Effector memory CD4-positive, alpha-beta T cell (primary cell): Measurements from ENCODE around the gene CLIC1.
A peak's percentile ranks its signal among the peaks of the same experiment; 100 is the strongest.

ENCODE experiments used
- DNase-seq, 3 donors: peaks; one replicate each; pipeline ENCODE4 v3.0.0-alpha.2; 2020
- H3K27ac ChIP-seq: 2 replicates; pipeline ENCODE4 v1.7.0; 2013; ENCODE audit warnings: mild to moderate bottlenecking, low read length, moderate library complexity; ENCODE audit not compliant: insufficient read depth, poor library complexity, severe bottlenecking
- H3K27me3 ChIP-seq: replicated peaks from 2 replicates; pipeline ENCODE4 v1.7.0; 2013; ENCODE audit warnings: mild to moderate bottlenecking, low read length; ENCODE audit not compliant: insufficient read depth, control insufficient read depth, poor library complexity, severe bottlenecking
- H3K36me3 ChIP-seq: 2 replicates; pipeline ENCODE4 v1.7.0; 2013; ENCODE audit warnings: mild to moderate bottlenecking, low read length, moderate library complexity; ENCODE audit not compliant: control insufficient read depth, insufficient read depth
- H3K4me1 ChIP-seq: 2 replicates; pipeline ENCODE4 v1.7.0; 2013; ENCODE audit warnings: low read length, mild to moderate bottlenecking; ENCODE audit not compliant: control insufficient read depth, insufficient read depth, poor library complexity, severe bottlenecking
- H3K4me3 ChIP-seq: 2 replicates; pipeline ENCODE4 v1.7.0; 2013; ENCODE audit warnings: low read length, low read depth, mild to moderate bottlenecking; ENCODE audit not compliant: insufficient read depth, poor library complexity, severe bottlenecking
- H3K9me3 ChIP-seq: 2 replicates; pipeline ENCODE4 v1.7.0; 2013; ENCODE audit warnings: mild to moderate bottlenecking, low read length, moderate library complexity; ENCODE audit not compliant: control insufficient read depth

CLIC1 gene

DNA sequence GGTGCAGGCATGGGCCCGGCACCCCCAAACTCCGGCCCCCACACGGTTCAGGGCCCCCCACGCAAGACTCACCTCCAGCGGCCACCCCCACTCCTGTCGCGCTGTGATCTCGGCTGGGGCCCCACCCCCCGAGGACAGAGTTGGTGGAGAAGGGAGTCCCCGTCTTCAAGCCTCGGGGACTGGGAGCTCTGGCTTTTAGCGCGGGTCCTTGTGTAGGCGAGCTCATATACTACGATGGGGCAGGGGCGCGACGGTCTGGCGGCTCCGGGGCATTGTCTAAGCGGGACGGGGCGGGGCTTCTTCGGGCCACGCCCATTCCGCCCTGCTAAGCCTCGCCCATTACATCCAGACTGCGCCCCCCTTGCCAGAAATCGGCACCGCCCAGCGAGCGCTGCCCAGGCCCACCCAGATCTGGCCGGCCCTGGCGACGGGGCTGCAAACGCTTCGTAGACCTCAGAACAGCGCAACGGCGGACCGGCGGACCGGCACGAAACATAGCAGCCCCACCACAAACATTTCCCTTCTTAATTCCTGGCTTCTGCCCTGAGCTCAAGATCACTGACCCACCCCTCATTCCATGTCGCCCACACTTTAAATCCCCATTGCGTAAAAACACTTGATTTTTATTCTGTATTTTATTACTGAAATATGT is 6.2 kb downstream of the CLIC1 start:
- H3K36me3 ChIP-seq, result peaks cover 21% of the 10 kb centered on the region
- H3K9me3 ChIP-seq, result no peaks in the 10 kb centered on the region
- peaks cover 31% of the 10 kb centered on the region for H3K4me1 ChIP-seq
- peak overlapping the region; percentile 72 for H3K4me3 ChIP-seq
- DNase-seq, result peak; percentile 56 to 60 (median 57)
- H3K27me3 ChIP-seq, result no peaks in the 10 kb centered on the region
- peak overlapping the region; percentile 67 for H3K27ac ChIP-seq

DNA sequence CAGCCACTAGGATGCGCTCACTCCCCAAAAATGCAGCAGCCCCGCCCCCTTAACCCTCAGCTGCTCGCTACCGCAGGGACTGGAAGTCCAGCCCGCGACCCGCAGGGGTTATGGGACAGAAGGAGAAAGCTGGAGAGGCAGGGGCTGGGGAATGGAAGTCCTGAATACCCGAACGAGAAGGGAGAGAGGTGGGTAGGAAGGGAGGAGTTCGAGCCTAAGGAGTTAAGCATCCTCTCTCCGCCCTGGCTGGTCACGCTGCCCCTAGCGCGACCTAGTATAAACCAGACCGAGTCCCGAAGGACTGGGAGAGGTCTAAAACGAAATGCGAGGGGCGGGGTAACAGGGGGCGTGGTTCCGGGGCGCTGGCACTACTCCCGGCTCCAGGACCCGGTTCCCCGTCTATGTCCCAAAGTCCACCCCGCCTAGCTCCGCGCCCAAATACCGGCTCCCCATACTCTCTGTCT is 6.8 kb downstream of the CLIC1 start:
- H3K27ac ChIP-seq, result peak overlapping the region; percentile 67
- peaks cover 21% of the 10 kb centered on the region for H3K36me3 ChIP-seq
- peak; percentile 58 to 76 (median 66) for DNase-seq
- peak overlapping the region; percentile 72 for H3K4me3 ChIP-seq
- H3K9me3 ChIP-seq, result no peaks in the 10 kb centered on the region
- peaks cover 26% of the 10 kb centered on the region for H3K4me1 ChIP-seq
- H3K27me3 ChIP-seq, result no peaks in the 10 kb centered on the region

DNA sequence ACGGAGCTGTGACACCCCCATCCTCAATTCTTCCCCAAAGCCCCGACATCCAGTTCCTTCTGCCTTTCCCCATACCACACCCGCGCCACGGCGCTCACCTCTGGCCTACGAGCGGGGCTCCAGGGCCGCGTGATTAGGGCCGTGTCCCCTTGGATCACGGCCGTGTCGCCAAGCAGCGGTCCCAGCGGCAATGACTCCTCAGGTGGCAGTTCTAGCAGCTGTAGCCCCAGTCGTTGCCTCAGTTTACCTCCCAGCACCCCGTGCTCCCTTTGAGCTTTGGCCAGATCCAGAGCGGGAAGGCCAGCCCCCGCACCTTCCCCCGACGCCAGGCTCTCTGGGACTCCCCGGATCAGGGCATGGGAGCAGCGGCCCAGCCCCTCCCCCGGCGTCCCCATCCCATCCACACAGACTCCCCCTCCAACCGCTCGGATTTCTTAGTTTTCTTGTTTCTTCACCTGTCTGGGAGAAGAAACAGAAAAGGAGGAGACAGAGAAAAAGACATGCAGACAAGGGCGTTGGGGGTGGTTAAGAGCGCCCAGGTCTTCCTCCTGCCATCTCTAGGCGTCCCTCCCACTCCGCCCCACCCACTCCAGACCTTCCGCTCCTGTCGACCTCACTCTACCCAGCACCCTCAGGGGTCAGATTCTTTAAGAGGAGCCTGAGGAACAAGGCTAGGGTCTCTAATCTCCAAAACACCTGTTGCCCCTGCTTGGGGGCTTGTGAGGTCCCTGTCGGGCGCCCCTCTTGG is 7.4 kb downstream of the CLIC1 start, which contains the start of gene DDAH2:
TSS of gene DDAH2 (minus strand) at position 533 of the 748 bp plus-strand sequence. CDS start at position 395, 138 bp downstream.
- Histone ChIP-seq H3K4me3 (peak within 1 kb of the TSS; percentile 72), H3K27me3 (no peaks in the 10 kb centered on the region), H3K27ac (peak within 1 kb of the TSS; percentile 67), H3K9me3 (no peaks in the 10 kb centered on the region), H3K36me3 (peaks cover 21% of the 10 kb centered on the region), H3K4me1 (peaks cover 20% of the 10 kb centered on the region)
- DNase-seq, result no peak

DNA sequence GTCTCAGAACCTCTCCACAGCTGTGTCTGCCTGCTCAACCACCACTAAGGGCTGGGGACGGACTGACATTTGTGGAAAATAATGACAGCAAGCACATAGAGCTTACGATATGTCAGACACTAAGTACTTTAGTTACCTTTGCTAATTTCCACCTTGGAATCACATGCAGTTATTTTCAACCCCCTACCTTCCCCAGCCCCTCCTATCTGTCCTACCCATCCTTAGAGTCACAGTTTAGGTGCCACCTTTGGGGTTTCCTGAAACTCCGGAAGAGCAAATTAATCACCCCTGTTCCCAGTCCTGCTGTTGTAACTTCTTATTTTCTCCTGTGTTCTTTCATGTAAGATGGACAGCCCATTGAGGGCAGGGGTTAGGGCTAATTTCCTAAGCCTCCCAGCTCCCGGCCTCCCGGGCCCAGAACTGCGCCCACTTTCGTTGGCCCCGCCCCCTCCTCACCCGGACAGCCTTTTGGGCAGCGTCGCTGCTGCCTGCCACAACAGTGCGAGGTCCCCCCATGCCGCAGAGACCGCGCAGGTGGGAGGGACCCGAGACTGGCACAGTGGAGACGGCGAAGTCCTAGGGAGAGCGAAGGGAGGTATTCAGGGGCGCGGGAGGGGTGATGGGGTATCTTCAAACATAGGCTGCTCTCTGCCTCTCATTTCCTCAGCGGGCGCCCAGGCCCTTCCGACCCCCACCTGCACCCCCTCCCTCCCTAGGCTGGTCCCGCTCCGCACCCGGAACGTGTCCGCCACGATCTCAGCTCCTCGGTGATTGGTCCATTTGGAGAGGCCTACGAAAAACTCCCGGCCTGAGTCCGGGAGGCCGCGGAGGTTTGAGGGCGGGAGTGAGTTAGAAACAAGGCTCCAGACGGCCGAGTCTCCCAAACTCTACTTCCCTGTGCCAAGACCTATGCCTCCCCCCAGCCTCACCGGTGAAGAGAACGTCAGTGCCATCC is 8.3 kb downstream of the CLIC1 start:
- H3K4me3 ChIP-seq, result no peak overlapping the region
- DNase-seq, result no peak
- no peaks in the 10 kb centered on the region for H3K27me3 ChIP-seq
- H3K27ac ChIP-seq, result no peak overlapping the region
- no peaks in the 10 kb centered on the region for H3K9me3 ChIP-seq
- peaks cover 16% of the 10 kb centered on the region for H3K4me1 ChIP-seq
- peaks cover 12% of the 10 kb centered on the region for H3K36me3 ChIP-seq

DNA sequence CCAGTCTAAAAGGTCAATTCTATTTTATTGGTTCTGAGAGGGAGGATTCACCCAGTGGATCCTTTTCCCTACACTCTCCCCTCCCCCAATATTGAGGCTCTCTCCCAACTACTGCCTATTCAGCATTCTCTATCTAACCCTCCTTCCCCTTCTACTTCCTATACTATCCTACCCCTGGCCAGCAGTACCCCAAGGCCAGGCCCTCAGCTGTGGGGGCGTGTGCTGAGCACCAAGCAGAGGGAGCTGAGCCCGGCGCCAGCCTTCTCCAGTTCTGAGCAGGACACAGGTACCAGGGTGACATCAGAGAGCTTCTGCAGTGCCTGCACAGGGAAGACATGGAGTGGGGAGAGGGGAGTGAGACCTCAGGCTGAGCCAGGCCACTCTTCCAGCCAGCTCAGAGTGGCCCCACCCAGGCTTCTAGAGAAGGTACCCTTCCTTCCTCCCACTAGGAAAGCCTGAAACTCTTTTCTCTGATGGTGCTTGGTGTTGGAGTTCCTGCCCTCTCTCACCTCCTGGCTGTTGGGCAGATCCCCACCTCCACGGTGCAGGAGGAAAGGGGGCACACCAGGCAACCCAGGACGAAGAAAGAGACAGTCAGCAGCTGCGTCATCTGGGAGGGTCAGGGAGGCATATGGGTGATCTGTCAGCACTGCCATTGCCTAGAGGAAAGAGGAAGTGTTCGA is 9.2 kb downstream of the CLIC1 start:
- Histone ChIP-seq H3K9me3 (no peaks in the 10 kb centered on the region), H3K27me3 (no peaks in the 10 kb centered on the region), H3K4me3 (no peak overlapping the region), H3K4me1 (peaks cover 16% of the 10 kb centered on the region), H3K27ac (no peak overlapping the region), H3K36me3 (peaks cover 8% of the 10 kb centered on the region)
- no peak for DNase-seq

DNA sequence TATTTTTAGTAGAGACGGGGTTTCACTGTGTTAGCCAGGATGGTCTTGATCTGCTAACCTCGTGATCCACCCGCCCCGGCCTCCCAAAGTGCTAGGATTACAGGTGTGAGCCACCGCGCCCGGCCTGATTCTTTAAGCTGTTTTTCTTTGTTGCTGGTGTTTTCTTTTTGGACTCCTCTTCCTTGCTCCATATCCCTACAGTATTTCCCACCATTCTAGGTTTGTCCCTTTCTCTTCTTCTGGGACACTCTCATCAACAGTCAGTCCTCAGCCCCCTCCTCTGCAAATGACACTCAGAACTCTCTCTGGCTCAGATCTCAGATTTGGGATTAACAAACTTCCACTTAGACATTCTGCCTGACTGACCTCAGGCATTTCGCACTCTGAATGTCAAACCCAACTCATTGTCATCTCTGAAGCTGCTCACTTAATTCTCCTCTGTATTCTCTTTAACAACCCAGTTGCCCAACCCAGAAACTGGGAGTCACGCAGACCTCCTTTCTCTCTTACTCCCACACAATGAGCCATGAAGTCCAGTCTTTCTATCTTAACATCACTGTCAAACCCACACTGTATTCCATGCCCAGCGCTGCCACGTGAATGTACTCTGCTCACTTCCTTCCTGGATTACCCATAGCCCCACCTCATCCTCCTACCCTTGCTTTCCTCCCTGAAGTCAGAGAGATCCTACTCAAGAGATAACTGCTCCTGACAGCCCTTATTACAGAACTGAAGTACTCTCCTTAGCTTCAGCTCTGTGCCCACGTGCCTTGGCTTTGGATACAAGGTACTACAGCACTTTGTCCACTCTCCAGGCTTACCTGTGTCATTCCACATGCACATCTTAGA is 10.6 kb downstream of the CLIC1 start:
- no peak overlapping the region for H3K27ac ChIP-seq
- no peaks in the 10 kb centered on the region for H3K27me3 ChIP-seq
- H3K4me1 ChIP-seq, result peaks cover 16% of the 10 kb centered on the region
- H3K9me3 ChIP-seq, result no peaks in the 10 kb centered on the region
- no peak overlapping the region for H3K4me3 ChIP-seq
- H3K36me3 ChIP-seq, result no peaks in the 10 kb centered on the region
- no peak for DNase-seq

DNA sequence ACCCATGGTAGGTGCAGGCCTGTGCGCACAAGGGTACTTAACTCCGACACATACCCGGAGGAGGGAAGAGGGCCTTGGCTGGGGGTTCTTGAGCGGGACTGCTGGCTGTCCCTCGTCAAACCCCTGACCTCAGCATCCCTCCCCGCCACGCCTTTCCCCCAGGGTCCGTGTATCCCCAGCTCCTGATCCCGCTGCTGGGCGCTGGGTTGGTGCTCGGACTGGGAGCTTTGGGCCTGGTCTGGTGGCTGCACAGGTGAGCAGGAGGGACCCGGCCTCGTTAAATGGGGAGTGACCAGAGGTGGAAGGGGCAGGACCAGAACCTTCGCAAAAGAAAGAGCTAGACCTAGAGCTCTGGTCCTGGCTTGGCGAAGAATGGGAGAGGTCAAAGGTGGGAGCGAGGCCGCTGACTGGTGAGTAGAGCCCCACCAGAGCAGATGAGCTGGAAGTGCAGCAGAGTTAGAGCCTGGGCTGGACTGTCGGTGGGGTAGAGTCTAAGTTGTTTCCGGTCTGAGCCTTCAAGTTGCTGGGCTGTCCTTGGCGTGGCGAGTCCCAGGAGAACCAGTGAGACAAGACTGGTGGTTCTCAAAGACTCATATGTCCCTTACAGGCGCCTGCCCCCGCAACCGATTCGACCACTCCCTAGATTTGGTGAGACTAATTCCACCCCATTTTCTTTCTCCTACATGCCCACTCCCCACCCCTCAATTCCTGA is 12.2 kb downstream of the CLIC1 start:
- Histone ChIP-seq H3K9me3 (no peaks in the 10 kb centered on the region), H3K4me3 (no peak overlapping the region), H3K4me1 (peaks cover 8% of the 10 kb centered on the region), H3K27me3 (no peaks in the 10 kb centered on the region), H3K27ac (no peak overlapping the region), H3K36me3 (no peaks in the 10 kb centered on the region)
- DNase-seq, result no peak

DNA sequence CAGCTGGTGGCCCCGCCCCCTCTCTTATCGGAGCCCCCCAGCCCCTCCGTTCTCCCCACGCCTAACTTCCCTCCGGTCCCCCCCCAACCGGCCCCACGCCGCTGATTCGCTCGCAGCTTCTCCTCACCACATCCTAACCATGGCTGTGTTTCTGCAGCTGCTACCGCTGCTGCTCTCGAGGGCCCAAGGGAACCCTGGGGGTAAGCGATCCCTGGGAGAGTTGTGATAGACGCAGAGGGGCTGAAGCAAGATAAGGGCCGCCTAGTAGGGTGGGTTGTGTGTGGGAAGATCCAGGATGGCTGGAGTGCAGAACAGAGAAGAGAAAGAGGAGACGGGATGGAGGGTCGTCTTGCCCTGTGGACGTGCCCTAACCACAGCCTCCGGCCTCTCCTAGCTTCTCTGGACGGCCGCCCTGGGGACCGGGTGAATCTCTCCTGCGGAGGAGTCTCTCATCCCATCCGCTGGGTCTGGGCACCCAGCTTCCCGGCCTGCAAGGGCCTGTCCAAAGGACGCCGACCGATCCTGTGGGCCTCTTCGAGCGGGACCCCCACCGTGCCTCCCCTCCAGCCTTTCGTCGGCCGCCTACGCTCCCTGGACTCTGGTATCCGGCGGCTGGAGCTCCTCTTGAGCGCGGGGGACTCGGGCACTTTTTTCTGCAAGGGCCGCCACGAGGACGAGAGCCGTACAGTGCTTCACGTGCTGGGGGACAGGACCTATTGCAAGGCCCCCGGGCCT is 12.9 kb downstream of the CLIC1 start, which contains the start of gene MPIG6B:
TSS of gene MPIG6B (plus strand) at position 129 of the 735 bp plus-strand sequence. CDS start at position 140, 11 bp downstream.
- Histone ChIP-seq H3K27me3 (no peaks in the 10 kb centered on the region), H3K36me3 (no peaks in the 10 kb centered on the region), H3K4me1 (peaks cover under 1% of the 10 kb centered on the region), H3K27ac (no peak within 1 kb of the TSS), H3K9me3 (no peaks in the 10 kb centered on the region), H3K4me3 (no peak within 1 kb of the TSS)
- DNase-seq, result no peak
